Liver (tissue), 3 donors: ENCODE data around the gene ADAMTS3.

ENCODE experiments used
- GABPA ChIP-seq, 2 donors: IDR thresholded peaks in 1 of 2; conservative IDR thresholded peaks in 1 of 2; 2 replicates each; pipeline ENCODE4 v1.6.1; 2016; ENCODE audit warnings: antibody characterized with exemption in 2 of 2, mild to moderate bottlenecking in 1 of 2, moderate library complexity in 1 of 2
- RAD21 ChIP-seq, 2 donors: IDR thresholded peaks; 2 replicates each; pipeline ENCODE4 v1.6.1; 2016; ENCODE audit warnings: antibody characterized with exemption in 2 of 2, mild to moderate bottlenecking in 2 of 2
- RXRA ChIP-seq, 2 donors: IDR thresholded peaks; 2 replicates each; pipeline ENCODE4 v1.6.1; 2017 to 2018; ENCODE audit warnings: antibody characterized with exemption in 2 of 2, mild to moderate bottlenecking in 1 of 2
- SP1 ChIP-seq: IDR thresholded peaks from 2 replicates; pipeline ENCODE4 v1.6.1; 2018; ENCODE audit warnings: antibody characterized with exemption, mild to moderate bottlenecking
- TAF1 ChIP-seq: conservative IDR thresholded peaks from 2 replicates; pipeline ENCODE4 v1.6.1; 2016; ENCODE audit warnings: antibody characterized with exemption, mild to moderate bottlenecking
- YY1 ChIP-seq: IDR thresholded peaks from 2 replicates; pipeline ENCODE4 v1.6.1; 2016; ENCODE audit warnings: antibody characterized with exemption, mild to moderate bottlenecking
- TF ChIP-seq, protein P1 (sequence below): fragments of 150-350 bp; IDR thresholded peaks from 2 replicates; pipeline ENCODE4 v1.5.1; 2017; ENCODE audit warnings: improper control_type of control experiment, low read depth, low read length; ENCODE audit not compliant: missing input control
- TF ChIP-seq, protein P2 (sequence below): IDR thresholded peaks from 2 replicates; pipeline ENCODE4 v1.6.1; 2016; ENCODE audit warnings: antibody characterized with exemption, mild to moderate bottlenecking
- TF ChIP-seq, protein P3 (sequence below): IDR thresholded peaks from 2 replicates; pipeline ENCODE4 v1.6.1; 2016; ENCODE audit warnings: antibody characterized with exemption
- TF ChIP-seq, protein P4 (sequence below): IDR thresholded peaks from 2 replicates; pipeline ENCODE4 v1.6.1; 2016; ENCODE audit warnings: antibody characterized with exemption
- TF ChIP-seq, protein P5 (sequence below): IDR thresholded peaks from 2 replicates; pipeline ENCODE4 v1.6.1; 2016; ENCODE audit warnings: antibody characterized with exemption
- donor health status: healthy.
- donor health status: healthy.

DNA sequence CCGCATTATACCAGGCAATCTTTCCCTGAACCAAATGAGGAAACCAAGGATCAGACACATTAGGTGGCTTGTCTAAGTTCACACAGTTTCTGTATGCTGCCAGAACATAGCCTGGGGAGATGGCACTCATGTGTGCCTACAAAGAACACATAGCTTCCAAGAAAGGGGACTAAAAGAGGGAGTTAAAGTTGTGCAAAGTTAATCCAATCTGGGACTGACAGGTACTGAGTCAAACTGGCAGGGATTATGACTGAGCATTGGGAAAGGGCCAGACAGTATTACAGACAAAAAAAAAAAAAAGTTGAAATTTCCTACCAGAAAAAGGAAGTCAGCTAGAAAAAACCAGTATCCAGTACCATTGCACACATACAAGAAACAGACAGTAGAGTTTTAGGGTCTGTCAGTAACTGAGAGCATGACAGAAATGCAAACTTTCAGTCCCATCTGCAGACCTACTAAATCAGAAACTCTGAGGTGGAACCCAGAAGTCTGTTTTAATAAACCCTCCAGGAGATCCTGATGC is 37.2 kb downstream of the ADAMTS3 start:
- TF ChIP-seq, protein P1, sequence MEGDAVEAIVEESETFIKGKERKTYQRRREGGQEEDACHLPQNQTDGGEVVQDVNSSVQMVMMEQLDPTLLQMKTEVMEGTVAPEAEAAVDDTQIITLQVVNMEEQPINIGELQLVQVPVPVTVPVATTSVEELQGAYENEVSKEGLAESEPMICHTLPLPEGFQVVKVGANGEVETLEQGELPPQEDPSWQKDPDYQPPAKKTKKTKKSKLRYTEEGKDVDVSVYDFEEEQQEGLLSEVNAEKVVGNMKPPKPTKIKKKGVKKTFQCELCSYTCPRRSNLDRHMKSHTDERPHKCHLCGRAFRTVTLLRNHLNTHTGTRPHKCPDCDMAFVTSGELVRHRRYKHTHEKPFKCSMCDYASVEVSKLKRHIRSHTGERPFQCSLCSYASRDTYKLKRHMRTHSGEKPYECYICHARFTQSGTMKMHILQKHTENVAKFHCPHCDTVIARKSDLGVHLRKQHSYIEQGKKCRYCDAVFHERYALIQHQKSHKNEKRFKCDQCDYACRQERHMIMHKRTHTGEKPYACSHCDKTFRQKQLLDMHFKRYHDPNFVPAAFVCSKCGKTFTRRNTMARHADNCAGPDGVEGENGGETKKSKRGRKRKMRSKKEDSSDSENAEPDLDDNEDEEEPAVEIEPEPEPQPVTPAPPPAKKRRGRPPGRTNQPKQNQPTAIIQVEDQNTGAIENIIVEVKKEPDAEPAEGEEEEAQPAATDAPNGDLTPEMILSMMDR, result no peak
- TF ChIP-seq YY1 (no peak), GABPA (IDR thresholded peaks at IDR 0.05 in 1 of 2, conservative IDR thresholded peaks at IDR 0.05 in 1 of 2) (no peak), SP1 (no peak), RXRA (IDR thresholded peaks at IDR 0.05) (no peak), TAF1 (no peak), RAD21 (IDR thresholded peaks at IDR 0.05) (no peak)
- TF ChIP-seq, protein P2, sequence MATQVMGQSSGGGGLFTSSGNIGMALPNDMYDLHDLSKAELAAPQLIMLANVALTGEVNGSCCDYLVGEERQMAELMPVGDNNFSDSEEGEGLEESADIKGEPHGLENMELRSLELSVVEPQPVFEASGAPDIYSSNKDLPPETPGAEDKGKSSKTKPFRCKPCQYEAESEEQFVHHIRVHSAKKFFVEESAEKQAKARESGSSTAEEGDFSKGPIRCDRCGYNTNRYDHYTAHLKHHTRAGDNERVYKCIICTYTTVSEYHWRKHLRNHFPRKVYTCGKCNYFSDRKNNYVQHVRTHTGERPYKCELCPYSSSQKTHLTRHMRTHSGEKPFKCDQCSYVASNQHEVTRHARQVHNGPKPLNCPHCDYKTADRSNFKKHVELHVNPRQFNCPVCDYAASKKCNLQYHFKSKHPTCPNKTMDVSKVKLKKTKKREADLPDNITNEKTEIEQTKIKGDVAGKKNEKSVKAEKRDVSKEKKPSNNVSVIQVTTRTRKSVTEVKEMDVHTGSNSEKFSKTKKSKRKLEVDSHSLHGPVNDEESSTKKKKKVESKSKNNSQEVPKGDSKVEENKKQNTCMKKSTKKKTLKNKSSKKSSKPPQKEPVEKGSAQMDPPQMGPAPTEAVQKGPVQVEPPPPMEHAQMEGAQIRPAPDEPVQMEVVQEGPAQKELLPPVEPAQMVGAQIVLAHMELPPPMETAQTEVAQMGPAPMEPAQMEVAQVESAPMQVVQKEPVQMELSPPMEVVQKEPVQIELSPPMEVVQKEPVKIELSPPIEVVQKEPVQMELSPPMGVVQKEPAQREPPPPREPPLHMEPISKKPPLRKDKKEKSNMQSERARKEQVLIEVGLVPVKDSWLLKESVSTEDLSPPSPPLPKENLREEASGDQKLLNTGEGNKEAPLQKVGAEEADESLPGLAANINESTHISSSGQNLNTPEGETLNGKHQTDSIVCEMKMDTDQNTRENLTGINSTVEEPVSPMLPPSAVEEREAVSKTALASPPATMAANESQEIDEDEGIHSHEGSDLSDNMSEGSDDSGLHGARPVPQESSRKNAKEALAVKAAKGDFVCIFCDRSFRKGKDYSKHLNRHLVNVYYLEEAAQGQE, result no peak
- TF ChIP-seq, protein P3, sequence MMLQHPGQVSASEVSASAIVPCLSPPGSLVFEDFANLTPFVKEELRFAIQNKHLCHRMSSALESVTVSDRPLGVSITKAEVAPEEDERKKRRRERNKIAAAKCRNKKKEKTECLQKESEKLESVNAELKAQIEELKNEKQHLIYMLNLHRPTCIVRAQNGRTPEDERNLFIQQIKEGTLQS, result no peak
- TF ChIP-seq, protein P4, sequence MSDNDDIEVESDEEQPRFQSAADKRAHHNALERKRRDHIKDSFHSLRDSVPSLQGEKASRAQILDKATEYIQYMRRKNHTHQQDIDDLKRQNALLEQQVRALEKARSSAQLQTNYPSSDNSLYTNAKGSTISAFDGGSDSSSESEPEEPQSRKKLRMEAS, result no peak
- TF ChIP-seq, protein P5, sequence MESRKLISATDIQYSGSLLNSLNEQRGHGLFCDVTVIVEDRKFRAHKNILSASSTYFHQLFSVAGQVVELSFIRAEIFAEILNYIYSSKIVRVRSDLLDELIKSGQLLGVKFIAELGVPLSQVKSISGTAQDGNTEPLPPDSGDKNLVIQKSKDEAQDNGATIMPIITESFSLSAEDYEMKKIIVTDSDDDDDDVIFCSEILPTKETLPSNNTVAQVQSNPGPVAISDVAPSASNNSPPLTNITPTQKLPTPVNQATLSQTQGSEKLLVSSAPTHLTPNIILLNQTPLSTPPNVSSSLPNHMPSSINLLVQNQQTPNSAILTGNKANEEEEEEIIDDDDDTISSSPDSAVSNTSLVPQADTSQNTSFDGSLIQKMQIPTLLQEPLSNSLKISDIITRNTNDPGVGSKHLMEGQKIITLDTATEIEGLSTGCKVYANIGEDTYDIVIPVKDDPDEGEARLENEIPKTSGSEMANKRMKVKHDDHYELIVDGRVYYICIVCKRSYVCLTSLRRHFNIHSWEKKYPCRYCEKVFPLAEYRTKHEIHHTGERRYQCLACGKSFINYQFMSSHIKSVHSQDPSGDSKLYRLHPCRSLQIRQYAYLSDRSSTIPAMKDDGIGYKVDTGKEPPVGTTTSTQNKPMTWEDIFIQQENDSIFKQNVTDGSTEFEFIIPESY, result no peak
